ENCODE data around the gene SLC4A9.
A peak's percentile ranks its signal among the peaks of the same experiment; 100 is the strongest.

DNA sequence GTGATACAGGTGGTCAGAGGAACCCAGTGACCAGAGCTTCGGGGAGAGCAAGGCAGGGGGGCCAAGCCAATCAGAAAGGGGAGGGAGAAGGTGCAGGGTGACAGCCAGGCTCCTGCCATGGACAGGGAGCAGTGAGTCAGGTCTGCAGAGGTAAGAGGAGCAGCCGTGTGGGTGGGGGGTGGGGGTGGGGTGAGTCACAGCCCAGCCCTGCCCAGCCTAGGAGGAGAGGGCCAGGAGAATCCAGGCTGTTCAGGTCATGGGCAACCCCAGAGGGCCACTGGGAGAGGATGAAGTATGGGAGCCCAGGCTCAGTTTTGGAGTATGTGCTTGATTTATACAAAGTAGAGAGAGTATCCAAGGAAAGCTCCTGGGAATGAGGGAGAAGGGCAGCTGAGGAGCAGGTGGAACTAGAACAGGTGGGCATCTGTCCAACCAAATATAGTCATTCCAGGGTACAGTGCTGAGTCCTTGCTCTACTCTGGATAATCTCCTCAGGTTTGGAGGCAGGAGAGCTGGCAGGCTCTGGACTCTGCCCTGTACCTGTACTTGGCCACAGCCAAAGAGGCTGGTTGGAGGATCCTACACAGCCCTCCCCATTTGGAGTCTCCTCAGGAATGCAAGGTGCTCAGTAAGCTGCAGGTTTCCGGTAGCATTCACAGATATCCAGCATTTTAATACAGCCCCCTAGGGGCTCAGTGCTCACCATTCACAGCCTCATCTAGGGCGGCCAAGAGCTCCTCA, 15.1 kb upstream of the SLC4A9 start:
- TF ChIP-seq, protein P1, sequence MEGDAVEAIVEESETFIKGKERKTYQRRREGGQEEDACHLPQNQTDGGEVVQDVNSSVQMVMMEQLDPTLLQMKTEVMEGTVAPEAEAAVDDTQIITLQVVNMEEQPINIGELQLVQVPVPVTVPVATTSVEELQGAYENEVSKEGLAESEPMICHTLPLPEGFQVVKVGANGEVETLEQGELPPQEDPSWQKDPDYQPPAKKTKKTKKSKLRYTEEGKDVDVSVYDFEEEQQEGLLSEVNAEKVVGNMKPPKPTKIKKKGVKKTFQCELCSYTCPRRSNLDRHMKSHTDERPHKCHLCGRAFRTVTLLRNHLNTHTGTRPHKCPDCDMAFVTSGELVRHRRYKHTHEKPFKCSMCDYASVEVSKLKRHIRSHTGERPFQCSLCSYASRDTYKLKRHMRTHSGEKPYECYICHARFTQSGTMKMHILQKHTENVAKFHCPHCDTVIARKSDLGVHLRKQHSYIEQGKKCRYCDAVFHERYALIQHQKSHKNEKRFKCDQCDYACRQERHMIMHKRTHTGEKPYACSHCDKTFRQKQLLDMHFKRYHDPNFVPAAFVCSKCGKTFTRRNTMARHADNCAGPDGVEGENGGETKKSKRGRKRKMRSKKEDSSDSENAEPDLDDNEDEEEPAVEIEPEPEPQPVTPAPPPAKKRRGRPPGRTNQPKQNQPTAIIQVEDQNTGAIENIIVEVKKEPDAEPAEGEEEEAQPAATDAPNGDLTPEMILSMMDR (IDR thresholded peaks at IDR 0.05), result no peak
- peak in 1 of 2 donors; percentile 44 for TF ChIP-seq POLR2A (IDR thresholded peaks at IDR 0.05)
